Measurements from ENCODE around the gene RGMA.
"Not testable (repeated sequence)": the region's sequence is repeated elsewhere in the genome, so short reads cannot be mapped to it uniquely, and the experiment has no call there.

RGMA gene

GRCh38 chr15:93034512-93034911 is 54.5 kb downstream of the RGMA start:
- DNase-seq (ENCODE audit: low spot score) = no peak

GRCh38 chr15:93033434-93034045 is 55.5 kb downstream of the RGMA start:
- no peak for DNase-seq (ENCODE audit: low spot score)

- not testable (repeated sequence) for DNase-seq (ENCODE audit: low spot score)
Observed at GRCh38 chr15:93032515-93033206, 56.4 kb downstream of the RGMA start.

- DNase-seq (ENCODE audit: low spot score) = not testable (repeated sequence)
Observed at GRCh38 chr15:93031557-93032384, 57.2 kb downstream of the RGMA start.

GRCh38 chr15:93031103-93031464 is 57.9 kb downstream of the RGMA start:
- no peak for DNase-seq (ENCODE audit: low spot score)

- DNase-seq (ENCODE audit: low spot score) = peak; percentile 77
Observed at GRCh38 chr15:93030430-93031102, 58.4 kb downstream of the RGMA start.

GRCh38 chr15:93029836-93030429 is 59.1 kb downstream of the RGMA start:
- DNase-seq (ENCODE audit: low spot score) = no peak

- no peak for DNase-seq (ENCODE audit: low spot score)
Observed at GRCh38 chr15:93029214-93029835, 59.7 kb downstream of the RGMA start.

- no peak for DNase-seq (ENCODE audit: low spot score)
Observed at GRCh38 chr15:93028632-93029213, 60.3 kb downstream of the RGMA start.

GRCh38 chr15:93028111-93028631 is 60.8 kb downstream of the RGMA start:
- DNase-seq (ENCODE audit: low spot score) = no peak

- no peak for DNase-seq (ENCODE audit: low spot score)
Observed at GRCh38 chr15:93027413-93027812, 61.6 kb downstream of the RGMA start.

- no peak for DNase-seq (ENCODE audit: low spot score)
Observed at GRCh38 chr15:93026380-93026817, 62.6 kb downstream of the RGMA start.

- no peak for DNase-seq (ENCODE audit: low spot score)
Observed at GRCh38 chr15:93025625-93025982, 63.4 kb downstream of the RGMA start.

GRCh38 chr15:93024716-93025624 is 64.0 kb downstream of the RGMA start:
- DNase-seq (ENCODE audit: low spot score) = no peak

GRCh38 chr15:93024293-93024692 is 64.7 kb downstream of the RGMA start:
- no peak for DNase-seq (ENCODE audit: low spot score)

GRCh38 chr15:93020976-93021772 is 67.8 kb downstream of the RGMA start:
- no peak for DNase-seq (ENCODE audit: low spot score)

GRCh38 chr15:93019971-93020370 is 69.0 kb downstream of the RGMA start:
- no peak for DNase-seq (ENCODE audit: low spot score)

- DNase-seq (ENCODE audit: low spot score) = no peak
Observed at GRCh38 chr15:93019090-93019489, 69.9 kb downstream of the RGMA start.

GRCh38 chr15:93018574-93018973 is 70.4 kb downstream of the RGMA start:
- no peak for DNase-seq (ENCODE audit: low spot score)
